Stomach (tissue), 9 donors: Measurements from ENCODE around the gene CLP1. TPM values are rescaled to one million over a fixed set of nuclear protein-coding genes. Genes with fewer than 3 reads are reported as not detected.

ENCODE experiments used
- DNase-seq, 2 donors: peaks; one replicate each; pipeline versions ENCODE4 v3.0.0 to v3.0.0-alpha.2; 2013 to 2019
- H3K27ac ChIP-seq, 5 donors: fragments of 200-600 bp in 4 of 5; sonication (generic) in 4 of 5; one replicate each; pipeline ENCODE4 v1.5.1; 2013 to 2019; ENCODE audit warnings: mild to moderate bottlenecking in 1 of 5, moderate library complexity in 1 of 5
- H3K27me3 ChIP-seq, 3 donors: fragments of 200-600 bp; sonication (generic); one replicate each; pipeline ENCODE4 v1.5.1; 2017 to 2019; ENCODE audit warnings: mixed run types in 1 of 3
- H3K36me3 ChIP-seq, 4 donors: fragments of 200-600 bp; sonication (generic); 1 replicate in 3 of 4; 2 replicates in 1 of 4; pipeline ENCODE4 v1.5.1; 2016 to 2019
- H3K4me1 ChIP-seq, 4 donors: fragments of 200-600 bp; sonication (generic); one replicate each; pipeline ENCODE4 v1.5.1; 2016 to 2019
- H3K4me3 ChIP-seq, 4 donors: fragments of 200-600 bp; sonication (generic) in 3 of 4; one replicate each; pipeline ENCODE4 v1.5.1; 2016 to 2019; ENCODE audit warnings: mild to moderate bottlenecking in 1 of 4
- H3K9me3 ChIP-seq, 4 donors: fragments of 200-600 bp; sonication (generic); one replicate each; pipeline ENCODE4 v1.5.1; 2016 to 2019
- CTCF ChIP-seq, 7 experiments: fragments of 450-650 bp in 4 of 7; fragments of 200-600 bp in 3 of 7; sonication (generic) in 3 of 7; IDR thresholded peaks; one replicate each; pipeline ENCODE4 v1.5.1; 2016 to 2019; ENCODE audit warnings: antibody characterized with exemption in 7 of 7, control low read depth in 2 of 7, mild to moderate bottlenecking in 1 of 7
- EP300 ChIP-seq: sonication (generic); formaldehyde crosslinking; IDR thresholded peaks from one replicate; pipeline ENCODE4 v1.6.1; 2017; ENCODE audit warnings: antibody characterized with exemption
- POLR2A ChIP-seq, 4 donors: fragments of 450-650 bp; IDR thresholded peaks; one replicate each; pipeline ENCODE4 v1.6.1; 2016; ENCODE audit warnings: antibody characterized with exemption in 4 of 4, control low read depth in 2 of 4, mild to moderate bottlenecking in 1 of 4, moderate library complexity in 1 of 4
- POLR2AphosphoS5 ChIP-seq, 3 donors: sonication (generic); formaldehyde crosslinking; IDR thresholded peaks; one replicate each; pipeline ENCODE4 v1.6.1; 2016; ENCODE audit warnings: antibody characterized with exemption in 3 of 3
- WGBS, 5 donors: extraction: QIAGEN DNeasy Blood & Tissue Kit in 3 of 5; methylation state at CpG; one replicate each; pipeline versions ENCODE4 v1.1.5 to v1.1.7; 2013 to 2018; 5-methylcytosine and 5-hydroxymethylcytosine counted together
- intact Hi-C: fragments of 100-400 bp; cut with DNase I; formaldehyde crosslinking; loops from one replicate; pipeline ENCODE4 v1.15.1; 2023; ENCODE audit warnings: low total_unique reads
- polyA plus RNA-seq, 3 donors: library from polyadenylated mRNA; stranded (reverse); fragments of 200-250 nt; gene quantifications; one replicate each; pipeline ENCODE4 v1.2.3, GENCODE V29; 2013
- total RNA-seq, 5 donors: library from RNA; depleted of rRNA; stranded (reverse); fragments of >200 nt; gene quantifications; one replicate each; pipeline versions ENCODE4 v1.1.0 to v1.2.3, GENCODE V29; 2014 to 2016
- donor health status: healthy with polysubstance abuse.
- donor health status: Bipolar disorder and iron deficiency.
- donor health status: healthy.

The CLP1 gene
- total and polyA plus RNA-seq, 8 donors = 2.7 to 14.7 (median 11.0) TPM; not detected in 1

GRCh38 chr11:57616595-57616994 is 41.0 kb upstream of the CLP1 start:
- Histone ChIP-seq H3K36me3 (peaks cover 10 to 55% (median 50%) of the 10 kb centered on the region in 4 donors), H3K9me3 (peaks cover 0 to 13% (median 8%) of the 10 kb centered on the region in 4 donors), H3K27me3 (no peaks in the 10 kb centered on the region), H3K4me3 (no peak overlapping the region), H3K4me1 (no peaks in the 10 kb centered on the region), H3K27ac (no peak overlapping the region)
- TF ChIP-seq EP300 = no peak
- no peak for TF ChIP-seq CTCF (IDR thresholded peaks at IDR 0.05)
- no peak for TF ChIP-seq POLR2A (IDR thresholded peaks at IDR 0.05)
- no peak for DNase-seq
- WGBS, 5 donors = 44 to 58% (median 51%) methylated on average over 3 of the region's 3 CpGs
- intact Hi-C loops = no loop called here

GRCh38 chr11:57618438-57618837 is 39.1 kb upstream of the CLP1 start:
- Histone ChIP-seq H3K4me1 (no peaks in the 10 kb centered on the region), H3K4me3 (no peak overlapping the region), H3K27ac (no peak overlapping the region), H3K9me3 (peaks cover 0 to 13% (median 8%) of the 10 kb centered on the region in 4 donors), H3K36me3 (peaks cover 7 to 36% (median 31%) of the 10 kb centered on the region in 4 donors), H3K27me3 (no peaks in the 10 kb centered on the region)
- no peak for DNase-seq
- intact Hi-C loops = no loop called here
- TF ChIP-seq CTCF (IDR thresholded peaks at IDR 0.05) (no peak), POLR2A (IDR thresholded peaks at IDR 0.05) (no peak), POLR2AphosphoS5 (IDR thresholded peaks at IDR 0.05) (no peak), EP300 (no peak)
- WGBS, 5 donors = 72 to 86% (median 73%) methylated on average over 2 of the region's 2 CpGs

GRCh38 chr11:57619331-57619730 is 38.2 kb upstream of the CLP1 start:
- intact Hi-C loops = no loop called here
- 79 to 93% (median 82%) methylated on average over 2 of the region's 2 CpGs for WGBS, 5 donors
- no peak overlapping the region for H3K4me3 ChIP-seq
- no peak overlapping the region for H3K27ac ChIP-seq
- no peaks in the 10 kb centered on the region for H3K4me1 ChIP-seq
- peaks cover 0 to 13% (median 8%) of the 10 kb centered on the region in 4 donors for H3K9me3 ChIP-seq
- TF ChIP-seq CTCF (IDR thresholded peaks at IDR 0.05) (no peak), POLR2A (IDR thresholded peaks at IDR 0.05) (no peak), POLR2AphosphoS5 (IDR thresholded peaks at IDR 0.05) (no peak), EP300 (no peak)
- H3K27me3 ChIP-seq = no peaks in the 10 kb centered on the region
- no peak for DNase-seq
- peaks cover 2 to 27% (median 23%) of the 10 kb centered on the region in 4 donors for H3K36me3 ChIP-seq

- DNase-seq = no peak
- Histone ChIP-seq H3K36me3 (peaks cover 0 to 16% (median 11%) of the 10 kb centered on the region in 4 donors), H3K27ac (no peak overlapping the region), H3K4me3 (no peak overlapping the region), H3K4me1 (no peaks in the 10 kb centered on the region), H3K9me3 (peaks cover 0 to 13% (median 8%) of the 10 kb centered on the region in 4 donors), H3K27me3 (no peaks in the 10 kb centered on the region)
- TF ChIP-seq CTCF (IDR thresholded peaks at IDR 0.05) = no peak
- no peak for TF ChIP-seq EP300
- TF ChIP-seq POLR2AphosphoS5 (IDR thresholded peaks at IDR 0.05) = no peak
- no peak for TF ChIP-seq POLR2A (IDR thresholded peaks at IDR 0.05)
- intact Hi-C loops = no loop called here
These were observed 37.1 kb upstream of the CLP1 start for GRCh38 chr11:57620467-57620866.
